OCI-M2 (cell line): ENCODE measurements around the gene NEUROD2.

Experiments used
- DNase-seq: peaks from one replicate; lab custom pipeline; 2025; ENCODE audit not compliant: unreplicated experiment; lab: John Stamatoyannopoulos, UW

Gene NEUROD2

DNA sequence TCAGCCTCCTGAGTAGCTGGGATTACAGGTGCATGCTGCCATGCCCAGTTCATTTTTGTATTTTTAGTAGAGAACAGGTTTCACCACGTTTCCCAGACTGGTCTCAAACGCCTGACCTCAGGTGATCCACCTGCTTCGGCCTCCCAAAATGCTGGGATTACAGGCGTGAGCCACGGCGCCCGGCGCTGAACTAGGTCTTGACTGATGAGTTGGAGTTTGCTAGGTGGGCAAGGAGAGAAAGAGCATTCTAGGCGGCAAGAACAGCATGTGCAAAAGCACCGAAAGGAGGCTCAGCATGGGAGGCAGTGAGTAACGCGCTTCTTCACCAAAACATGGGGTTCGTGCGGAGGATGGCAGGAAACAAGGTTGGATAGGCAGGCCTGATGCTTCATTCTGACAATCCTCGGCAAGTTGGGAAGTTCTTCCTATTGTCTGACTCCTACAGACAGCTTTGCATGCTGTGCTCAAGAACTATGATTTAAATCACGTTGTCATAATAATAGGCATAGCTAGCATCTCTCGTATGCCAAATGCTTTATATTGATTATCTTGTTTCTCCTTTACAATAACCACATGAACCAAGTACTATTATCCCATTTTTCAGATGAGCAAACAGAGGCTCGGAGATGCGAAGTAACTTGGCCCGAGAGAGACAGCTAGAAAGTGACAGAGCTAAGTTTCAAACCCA, 26.5 kb downstream of the NEUROD2 start:
- DNase-seq: no peak

- DNase-seq: no peak
Observed at GRCh38 chr17:39580082-39580468, 27.6 kb downstream of the NEUROD2 start.

GRCh38 chr17:39579318-39580081, 28.2 kb downstream of the NEUROD2 start:
- no peak for DNase-seq

GRCh38 chr17:39578272-39578671, 29.4 kb downstream of the NEUROD2 start:
- DNase-seq: no peak

- DNase-seq: no peak
Observed at GRCh38 chr17:39576187-39576586, 31.5 kb downstream of the NEUROD2 start.

DNA sequence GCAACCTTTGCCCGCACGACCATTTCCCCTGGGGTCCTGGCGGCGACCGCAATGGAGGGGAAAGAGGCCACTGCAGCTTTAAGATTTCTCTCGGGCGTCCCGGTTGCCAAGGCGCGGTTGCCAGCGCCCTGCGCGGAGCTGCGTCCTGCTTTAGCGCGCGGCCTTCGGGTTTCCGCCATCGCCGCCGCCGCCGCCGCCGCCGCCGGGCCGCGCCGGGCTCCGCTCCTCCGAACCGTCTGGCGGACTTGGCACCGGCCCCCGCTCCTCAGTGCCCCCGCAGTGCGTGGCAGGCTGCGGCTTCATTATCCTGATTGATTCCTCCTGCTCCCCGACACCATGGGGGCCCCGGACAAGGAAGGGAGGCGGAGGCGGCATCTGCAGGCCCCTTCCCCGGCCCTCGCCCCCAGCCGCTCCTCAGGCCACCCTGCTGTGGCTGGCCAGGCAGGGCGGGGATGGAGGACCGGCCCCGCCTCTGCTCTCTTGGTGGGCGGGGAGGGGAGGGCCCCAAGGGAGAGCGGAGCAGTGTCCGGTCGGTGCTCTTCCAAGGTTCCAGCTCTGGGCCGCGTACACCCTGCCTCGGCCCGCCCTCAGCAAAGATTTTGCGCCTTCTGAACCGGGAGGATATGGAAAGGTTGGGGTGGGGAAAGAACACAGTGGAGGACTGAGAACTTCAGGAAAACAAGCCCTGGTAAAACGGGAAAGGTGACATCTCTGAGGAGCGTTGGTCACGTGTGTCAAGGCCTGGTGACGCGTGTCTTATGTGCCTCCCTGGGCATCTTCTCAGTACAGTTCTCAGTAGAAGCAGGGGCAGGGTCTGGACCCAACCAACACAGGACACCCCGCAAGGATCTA, 34.0 kb downstream of the NEUROD2 start:
- DNase-seq: no peak

- DNase-seq: no peak
Observed at GRCh38 chr17:39572121-39572520, 35.6 kb downstream of the NEUROD2 start.

DNA sequence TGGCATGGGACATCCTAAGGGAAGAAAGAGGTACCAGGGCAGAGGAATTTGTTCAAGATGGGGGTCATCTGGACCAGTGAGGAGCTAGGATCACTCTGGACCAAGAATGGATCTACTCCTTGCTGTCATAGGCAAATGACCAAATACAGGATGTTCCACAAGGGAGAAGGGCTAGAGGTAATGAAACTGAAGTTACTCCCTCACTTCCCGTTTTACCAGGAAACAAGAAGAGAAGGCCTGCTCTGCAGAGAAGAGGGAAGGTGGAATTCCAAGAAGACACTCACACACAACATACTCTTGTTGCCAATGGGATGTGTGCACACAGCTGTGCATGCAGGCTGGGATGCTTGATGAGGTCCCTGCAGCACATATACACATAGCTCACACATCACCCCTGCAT, 38.6 kb downstream of the NEUROD2 start:
- DNase-seq: no peak

GRCh38 chr17:39568702-39569101, 39.0 kb downstream of the NEUROD2 start:
- DNase-seq: no peak

DNA sequence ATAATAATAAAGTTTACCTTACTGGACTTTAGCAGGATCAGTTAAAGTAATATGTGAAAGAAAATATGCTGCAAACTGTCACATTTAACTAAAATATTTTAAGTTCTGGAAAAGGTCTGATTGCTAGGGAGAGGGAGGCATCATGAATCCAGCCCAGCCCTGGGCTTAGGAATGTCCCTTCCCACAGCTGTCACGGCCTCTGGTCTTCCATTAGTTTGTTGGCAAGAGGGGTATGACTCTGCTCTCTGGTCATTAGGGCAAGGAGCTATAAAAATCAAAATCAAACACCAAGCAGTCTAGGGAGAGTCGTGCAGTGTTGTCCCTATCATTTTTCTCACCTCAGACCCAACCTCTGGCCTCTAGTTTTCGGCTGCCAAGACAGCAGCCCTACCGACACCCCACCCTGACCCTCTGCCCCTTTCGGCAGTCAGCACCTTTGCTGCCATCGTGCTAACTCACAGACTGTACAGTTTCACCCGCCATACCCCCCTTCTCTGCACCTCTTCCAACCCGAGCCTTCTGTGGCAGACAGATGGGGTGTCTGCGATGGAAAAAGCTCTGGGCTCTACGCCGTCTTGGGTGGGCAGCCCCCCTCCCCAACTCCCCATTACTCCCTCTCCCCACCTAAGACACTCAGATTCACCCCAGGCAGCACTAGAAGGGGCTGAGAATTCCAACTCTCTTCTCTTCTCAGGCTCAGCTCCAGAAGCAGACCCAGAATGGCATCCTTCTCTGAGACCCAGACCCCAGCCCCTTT, 41.4 kb downstream of the NEUROD2 start:
- no peak for DNase-seq

DNA sequence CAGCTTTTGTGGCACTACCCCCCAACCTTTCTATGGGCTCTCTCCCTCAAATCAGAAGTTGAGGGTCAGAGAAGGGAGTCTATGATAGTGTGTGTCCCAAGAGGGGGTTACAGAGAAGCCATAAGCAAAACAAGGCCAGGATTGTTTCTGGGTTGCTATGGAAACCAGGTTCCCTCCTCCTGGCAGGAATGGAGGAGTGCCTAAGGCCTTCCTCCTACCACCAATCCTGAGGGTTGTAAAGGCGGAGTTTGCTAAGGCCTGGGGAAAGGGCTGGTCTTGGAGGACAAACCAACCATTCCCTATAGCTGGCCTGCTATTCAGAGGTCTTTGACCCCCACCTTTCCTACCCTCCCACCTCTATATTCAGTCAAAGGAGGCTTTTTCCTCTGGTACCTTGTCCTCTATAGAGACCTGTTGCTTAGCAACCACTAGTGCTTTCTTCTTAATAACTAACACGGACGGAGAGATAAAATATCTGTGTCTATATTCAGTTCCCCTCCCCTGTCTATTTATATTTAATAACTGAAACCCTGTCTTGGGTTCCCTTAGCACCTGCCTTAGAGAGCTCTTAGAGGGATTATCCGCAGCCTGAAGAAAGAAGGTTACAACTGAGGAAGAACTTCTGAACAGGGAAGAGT, 43.4 kb downstream of the NEUROD2 start:
- DNase-seq: no peak

DNA sequence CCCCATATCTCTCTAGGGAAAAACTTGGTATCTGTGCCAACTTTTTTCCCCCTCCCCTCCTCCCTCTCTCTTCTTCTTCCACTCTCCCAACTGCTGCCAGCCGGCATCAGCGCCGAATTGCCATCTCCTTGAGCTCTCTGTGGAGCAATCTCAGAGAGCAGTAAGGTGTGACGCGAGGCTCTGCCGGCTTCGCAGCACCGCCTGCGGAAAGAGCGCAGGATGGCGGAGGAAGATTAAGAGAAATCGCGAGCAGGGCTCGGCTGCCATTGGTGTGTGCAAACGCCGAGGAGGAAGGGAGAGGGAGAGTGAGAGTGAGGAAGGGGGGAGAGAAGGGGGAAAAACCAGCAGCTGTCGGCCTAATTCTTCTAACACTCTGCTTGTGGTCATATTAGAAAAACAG, 44.2 kb downstream of the NEUROD2 start:
- no peak for DNase-seq

GRCh38 chr17:39562976-39563375, 44.7 kb downstream of the NEUROD2 start:
- DNase-seq: no peak

DNA sequence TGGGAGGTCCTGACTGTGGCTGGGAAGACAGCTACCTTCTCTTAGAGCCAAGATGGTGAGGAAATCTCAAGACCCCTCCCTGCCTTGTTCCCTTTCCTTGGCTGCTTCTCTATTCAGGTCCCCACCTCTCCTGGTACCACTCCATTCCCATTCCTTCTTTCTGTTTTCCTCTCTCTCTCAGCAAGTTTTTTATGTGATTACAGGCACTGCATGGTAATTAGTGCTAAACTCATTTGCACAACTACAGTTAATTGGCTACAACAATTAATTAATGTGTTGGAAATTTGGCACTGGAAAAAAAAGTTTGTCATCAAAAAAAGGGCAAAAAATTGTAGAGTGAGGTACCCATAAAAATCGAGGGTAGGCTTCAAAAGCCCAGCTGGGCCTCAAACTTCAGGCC, 45.3 kb downstream of the NEUROD2 start:
- no peak for DNase-seq

DNA sequence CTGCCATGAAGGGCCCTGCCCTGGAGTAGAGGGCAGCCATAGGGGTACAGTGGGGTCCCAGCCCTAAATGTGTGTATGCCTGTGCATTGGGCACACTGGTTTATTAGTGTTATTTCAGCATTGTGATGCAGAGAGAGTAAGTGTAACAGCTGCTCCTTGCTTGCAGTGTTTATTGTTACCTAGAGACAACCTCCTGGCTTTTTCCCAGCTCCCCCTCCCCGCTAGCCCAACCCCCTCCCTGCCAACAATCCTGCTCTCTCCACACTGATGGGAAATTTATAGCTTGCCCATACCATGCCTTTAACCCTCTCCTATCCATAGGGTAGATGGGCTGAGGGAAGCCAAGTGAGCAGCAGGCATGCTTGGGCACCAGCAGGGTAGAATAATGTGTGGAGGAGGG, 51.3 kb downstream of the NEUROD2 start:
- DNase-seq: no peak

DNA sequence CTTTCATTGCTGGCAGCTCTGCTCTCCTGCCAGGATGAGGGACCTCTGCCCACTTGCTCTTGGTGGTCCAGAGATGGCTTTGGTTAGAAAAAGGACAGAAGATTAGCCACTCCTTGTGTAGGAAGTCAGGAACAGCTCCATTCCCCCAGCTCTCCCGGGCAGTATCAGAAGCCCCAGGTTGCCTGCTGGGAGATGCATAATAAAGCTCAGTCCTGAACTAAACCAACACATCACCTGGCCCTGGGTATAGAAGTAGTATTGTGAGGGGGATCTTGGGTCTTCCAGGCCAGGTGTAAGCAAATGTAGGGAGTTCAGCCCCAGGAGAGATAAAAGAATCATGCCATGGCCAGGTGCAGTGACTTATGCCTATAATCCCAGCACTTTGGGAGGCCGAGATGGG, 52.4 kb downstream of the NEUROD2 start:
- no peak for DNase-seq
